Mesendoderm (in vitro differentiated cells): ENCODE data around the gene SLC45A2. TPM values are rescaled to one million over a fixed set of nuclear protein-coding genes. Genes with fewer than 3 reads are reported as not detected.
"Not testable (repeated sequence)": the region's sequence is repeated elsewhere in the genome, so short reads cannot be mapped to it uniquely, and the experiment has no call there.

ENCODE experiments used
- DNase-seq: peaks from one replicate; pipeline ENCODE4 v3.0.0; 2013
- H2AK5ac ChIP-seq: 2 replicates; pipeline ENCODE4 v1.6.1; 2013; ENCODE audit warnings: low read length, inconsistent platforms
- H2BK120ac ChIP-seq: 2 replicates; pipeline ENCODE4 v1.6.1; 2013; ENCODE audit warnings: low read depth, mild to moderate bottlenecking, low read length, moderate library complexity, mixed read lengths
- H2BK15ac ChIP-seq: replicated peaks from 2 replicates; pipeline ENCODE4 v1.6.1; 2013; ENCODE audit warnings: low read depth, mild to moderate bottlenecking, moderate library complexity
- H2BK5ac ChIP-seq: 2 replicates; pipeline ENCODE4 v1.6.1; 2013; ENCODE audit warnings: low read length, inconsistent platforms
- H3K18ac ChIP-seq: 2 replicates; pipeline ENCODE4 v1.6.1; 2013; ENCODE audit warnings: mild to moderate bottlenecking, low read length, mixed read lengths
- H3K23ac ChIP-seq: one replicate; pipeline ENCODE4 v1.6.1; 2013; ENCODE audit warnings: low read length
- H3K27ac ChIP-seq: 2 replicates; pipeline ENCODE4 v1.5.1; 2013; ENCODE audit warnings: low read depth, mild to moderate bottlenecking, inconsistent platforms, low read length, moderate library complexity
- H3K27me3 ChIP-seq: 2 replicates; pipeline ENCODE4 v1.6.1; 2013; ENCODE audit warnings: low read length, control low read depth, mild to moderate bottlenecking, inconsistent platforms; ENCODE audit not compliant: insufficient read depth, poor library complexity
- H3K36me3 ChIP-seq: 2 replicates; pipeline ENCODE4 v1.6.1; 2013; ENCODE audit warnings: low read length, inconsistent platforms; ENCODE audit not compliant: control insufficient read depth, insufficient read depth
- H3K4ac ChIP-seq: one replicate; pipeline ENCODE4 v1.6.1; 2013; ENCODE audit warnings: low read depth, mild to moderate bottlenecking, low read length, moderate library complexity
- H3K4me1 ChIP-seq: 2 replicates; pipeline ENCODE4 v1.6.1; 2013; ENCODE audit warnings: low read depth, low read length, inconsistent platforms; ENCODE audit not compliant: control insufficient read depth
- H3K4me2 ChIP-seq: 2 replicates; pipeline ENCODE4 v1.6.1; 2013; ENCODE audit warnings: low read length
- H3K4me3 ChIP-seq: 2 replicates; pipeline ENCODE4 v1.5.1; 2013; ENCODE audit warnings: mild to moderate bottlenecking, low read length
- H3K56ac ChIP-seq: one replicate; pipeline ENCODE4 v1.6.1; 2013; ENCODE audit warnings: low read length
- H3K79me1 ChIP-seq: 2 replicates; pipeline ENCODE4 v1.6.1; 2013; ENCODE audit warnings: low read length, inconsistent platforms
- H3K79me2 ChIP-seq: 2 replicates; pipeline ENCODE4 v1.6.1; 2013; ENCODE audit warnings: mild to moderate bottlenecking, low read length; ENCODE audit not compliant: control insufficient read depth, insufficient read depth
- H3K9ac ChIP-seq: 2 replicates; pipeline ENCODE4 v1.6.1; 2013; ENCODE audit warnings: low read length, inconsistent platforms
- H4K5ac ChIP-seq: one replicate; pipeline ENCODE4 v1.6.1; 2013; ENCODE audit warnings: low read length
- H4K8ac ChIP-seq: one replicate; pipeline ENCODE4 v1.6.1; 2013; ENCODE audit warnings: low read depth, mild to moderate bottlenecking, control low read depth, low read length, moderate library complexity
- WGBS: extraction: QIAGEN DNeasy Blood & Tissue Kit; methylation state at CpG from one replicate; pipeline ENCODE4 v1.1.7; 2013; ENCODE audit warnings: low lambda C conversion rate, missing lambda C conversion rate; ENCODE audit not compliant: insufficient coverage; ENCODE audit errors: extremely low coverage; 5-methylcytosine and 5-hydroxymethylcytosine counted together
- polyA plus RNA-seq, 2 experiments: library from polyadenylated mRNA; stranded (reverse); fragments of 200-250 nt; gene quantifications; one replicate each; pipeline ENCODE4 v1.2.3, GENCODE V29; 2013

Gene SLC45A2, protein sequence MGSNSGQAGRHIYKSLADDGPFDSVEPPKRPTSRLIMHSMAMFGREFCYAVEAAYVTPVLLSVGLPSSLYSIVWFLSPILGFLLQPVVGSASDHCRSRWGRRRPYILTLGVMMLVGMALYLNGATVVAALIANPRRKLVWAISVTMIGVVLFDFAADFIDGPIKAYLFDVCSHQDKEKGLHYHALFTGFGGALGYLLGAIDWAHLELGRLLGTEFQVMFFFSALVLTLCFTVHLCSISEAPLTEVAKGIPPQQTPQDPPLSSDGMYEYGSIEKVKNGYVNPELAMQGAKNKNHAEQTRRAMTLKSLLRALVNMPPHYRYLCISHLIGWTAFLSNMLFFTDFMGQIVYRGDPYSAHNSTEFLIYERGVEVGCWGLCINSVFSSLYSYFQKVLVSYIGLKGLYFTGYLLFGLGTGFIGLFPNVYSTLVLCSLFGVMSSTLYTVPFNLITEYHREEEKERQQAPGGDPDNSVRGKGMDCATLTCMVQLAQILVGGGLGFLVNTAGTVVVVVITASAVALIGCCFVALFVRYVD
- polyA plus RNA-seq (2013, experiment 1 of 2) = 0.03 TPM
- not detected for polyA plus RNA-seq (2013, experiment 2 of 2)

- no peak within 1 kb of the TSS for H2AK5ac ChIP-seq
- H3K27ac ChIP-seq = no peak within 1 kb of the TSS
- H3K27me3 ChIP-seq = no peaks in the 10 kb centered on the region
- H4K5ac ChIP-seq = no peak within 1 kb of the TSS
- no peaks in the 10 kb centered on the region for H3K79me1 ChIP-seq
- H3K4me3 ChIP-seq = no peak within 1 kb of the TSS
- H3K79me2 ChIP-seq = no peaks in the 10 kb centered on the region
- no peak within 1 kb of the TSS for H3K9ac ChIP-seq
- DNase-seq = peak; percentile 49
- no peak within 1 kb of the TSS for H2BK120ac ChIP-seq
- no CpG with 5 or more reads among the region's 7 CpGs for WGBS
- H3K4me1 ChIP-seq = peaks cover 3% of the 10 kb centered on the region
- H4K8ac ChIP-seq = no peak within 1 kb of the TSS
- H3K56ac ChIP-seq = no peak within 1 kb of the TSS
- H3K18ac ChIP-seq = no peak within 1 kb of the TSS
- H3K23ac ChIP-seq = no peak within 1 kb of the TSS
- peaks cover 2% of the 10 kb centered on the region for H3K36me3 ChIP-seq
- no peak within 1 kb of the TSS for H3K4ac ChIP-seq
- no peak within 1 kb of the TSS for H3K4me2 ChIP-seq
- no peak within 1 kb of the TSS for H2BK5ac ChIP-seq
- no peak within 1 kb of the TSS for H2BK15ac ChIP-seq
These were observed at the start of gene SLC45A2 for GRCh38 chr5:33984671-33985124. Gene SLC45A2, minus strand, starts transcription at chr5:33984693. Its CDS starts 110 bp downstream, at chr5:33984583.

DNA sequence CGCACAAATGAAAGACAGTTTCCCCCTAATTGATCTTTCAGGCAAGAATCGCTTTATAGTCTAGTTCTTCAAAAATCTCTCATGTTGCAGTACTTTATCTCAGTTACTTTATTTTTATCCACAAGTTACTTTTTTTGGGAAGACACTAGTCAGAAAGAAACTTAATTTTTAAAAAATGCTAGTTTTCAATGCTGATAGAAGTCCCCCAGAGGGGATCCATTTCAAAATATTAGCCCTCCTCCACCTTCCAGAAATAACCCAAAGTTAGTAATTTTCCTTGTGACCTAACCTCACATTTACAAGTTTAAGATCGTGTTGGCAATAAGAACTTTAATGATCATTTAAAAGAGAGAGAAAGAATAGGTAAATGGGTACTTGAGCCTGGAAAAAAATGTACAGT is 47.5 kb upstream of the SLC45A2 start:
- no CpG with 5 or more reads among the region's 3 CpGs for WGBS
- no peak overlapping the region for H2AK5ac ChIP-seq

DNA sequence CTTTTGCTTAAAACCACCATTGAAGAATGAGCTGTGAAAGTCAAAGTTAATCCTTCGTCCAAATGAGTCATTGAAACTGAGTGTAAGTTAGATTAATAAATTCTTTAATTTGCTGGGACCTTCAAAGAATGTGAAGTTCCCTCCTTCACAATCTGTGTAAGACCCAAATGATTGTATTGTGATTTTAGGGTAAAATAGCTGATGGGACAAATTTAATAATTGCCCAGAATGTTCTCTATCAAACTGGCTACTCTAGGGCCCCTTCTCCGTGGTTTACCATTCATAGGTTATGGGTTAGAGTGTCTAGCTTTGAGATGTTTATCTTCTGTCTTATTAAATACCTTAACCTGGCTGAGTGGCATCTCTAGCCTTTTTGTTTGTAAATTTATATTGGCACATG is 46.6 kb upstream of the SLC45A2 start:
- H4K5ac ChIP-seq = no peak overlapping the region
- no peaks in the 10 kb centered on the region for H3K27me3 ChIP-seq
- no peak overlapping the region for H2BK5ac ChIP-seq
- no peak overlapping the region for H2AK5ac ChIP-seq
- no peak overlapping the region for H3K4me2 ChIP-seq
- H3K4me1 ChIP-seq = no peaks in the 10 kb centered on the region
- no peak overlapping the region for H4K8ac ChIP-seq
- H3K36me3 ChIP-seq = no peaks in the 10 kb centered on the region
- no peak overlapping the region for H3K56ac ChIP-seq
- H3K18ac ChIP-seq = no peak overlapping the region
- H3K79me2 ChIP-seq = no peaks in the 10 kb centered on the region
- H3K79me1 ChIP-seq = no peaks in the 10 kb centered on the region
- no peak overlapping the region for H3K4ac ChIP-seq
- H2BK120ac ChIP-seq = no peak overlapping the region
- no peak overlapping the region for H3K23ac ChIP-seq
- WGBS = no CpG with 5 or more reads among the region's 2 CpGs
- DNase-seq = no peak
- no peak overlapping the region for H2BK15ac ChIP-seq
- no peak overlapping the region for H3K4me3 ChIP-seq
- H3K9ac ChIP-seq = no peak overlapping the region
- no peak overlapping the region for H3K27ac ChIP-seq

More for the DNA sequence above, 47.5 kb upstream of the SLC45A2 start:
- no peaks in the 10 kb centered on the region for H3K79me1 ChIP-seq
- H3K56ac ChIP-seq = no peak overlapping the region
- no peak overlapping the region for H3K9ac ChIP-seq
- H2BK15ac ChIP-seq = no peak overlapping the region
- no peak overlapping the region for H4K5ac ChIP-seq
- H3K36me3 ChIP-seq = no peaks in the 10 kb centered on the region
- H3K27me3 ChIP-seq = no peaks in the 10 kb centered on the region
- no peak overlapping the region for H2BK5ac ChIP-seq
- no peaks in the 10 kb centered on the region for H3K79me2 ChIP-seq
- H3K18ac ChIP-seq = no peak overlapping the region
- no peak overlapping the region for H2BK120ac ChIP-seq
- no peak overlapping the region for H3K4me3 ChIP-seq
- H3K4me1 ChIP-seq = no peaks in the 10 kb centered on the region
- DNase-seq = no peak
- H4K8ac ChIP-seq = no peak overlapping the region
- H3K27ac ChIP-seq = no peak overlapping the region
- no peak overlapping the region for H3K23ac ChIP-seq
- H3K4me2 ChIP-seq = no peak overlapping the region
- H3K4ac ChIP-seq = no peak overlapping the region

- H3K18ac ChIP-seq, H3K36me3 ChIP-seq, H4K5ac ChIP-seq, H3K56ac ChIP-seq, H3K23ac ChIP-seq, H3K9ac ChIP-seq, H3K4ac ChIP-seq, H2BK5ac ChIP-seq, H2BK120ac ChIP-seq, H4K8ac ChIP-seq, H2BK15ac ChIP-seq, H3K79me2 ChIP-seq, H3K27me3 ChIP-seq, H3K79me1 ChIP-seq, H3K4me1 ChIP-seq, H3K4me3 ChIP-seq, DNase-seq, H3K27ac ChIP-seq, H2AK5ac ChIP-seq, H3K4me2 ChIP-seq: not testable (repeated sequence)
- no CpG with 5 or more reads among the region's 2 CpGs for WGBS
These were observed 46.1 kb upstream of the SLC45A2 start for GRCh38 chr5:34030585-34030984.

DNA sequence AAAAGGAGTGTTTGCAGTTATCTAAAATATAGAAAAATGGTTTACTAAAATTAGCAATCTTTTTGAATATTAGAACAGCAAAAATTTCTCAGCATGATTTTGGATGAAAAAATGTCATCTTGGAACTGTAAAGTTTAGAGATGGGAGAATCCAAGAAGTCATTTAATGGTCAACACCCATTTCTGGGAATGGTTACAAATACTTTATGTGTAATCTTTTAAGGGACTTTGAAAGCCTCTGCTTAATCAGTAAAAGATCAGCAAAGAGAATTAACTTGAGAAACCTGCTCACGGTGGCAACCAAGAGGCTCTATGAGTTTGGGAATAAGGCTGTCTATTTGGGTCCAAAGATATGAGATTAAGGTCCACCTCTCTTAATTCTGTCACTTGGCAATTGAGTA is 45.6 kb upstream of the SLC45A2 start:
- no peak overlapping the region for H2BK15ac ChIP-seq
- no peak for DNase-seq
- H3K4me1 ChIP-seq = no peaks in the 10 kb centered on the region
- H3K27ac ChIP-seq = no peak overlapping the region
- no peak overlapping the region for H2AK5ac ChIP-seq
- H3K9ac ChIP-seq = no peak overlapping the region
- H3K4me3 ChIP-seq = no peak overlapping the region
- H2BK5ac ChIP-seq = no peak overlapping the region
- H3K18ac ChIP-seq = no peak overlapping the region
- H3K4ac ChIP-seq = no peak overlapping the region
- H3K36me3 ChIP-seq = no peaks in the 10 kb centered on the region
- no peaks in the 10 kb centered on the region for H3K79me1 ChIP-seq
- no peak overlapping the region for H3K4me2 ChIP-seq
- WGBS = no CpG with 5 or more reads among the region's 1 CpG
- H4K5ac ChIP-seq = no peak overlapping the region
- no peak overlapping the region for H3K56ac ChIP-seq
- H4K8ac ChIP-seq = no peak overlapping the region
- no peak overlapping the region for H2BK120ac ChIP-seq
- H3K27me3 ChIP-seq = no peaks in the 10 kb centered on the region
- no peak overlapping the region for H3K23ac ChIP-seq
- H3K79me2 ChIP-seq = no peaks in the 10 kb centered on the region
